ENCODE measurements around the gene EIF4G3.

DNA sequence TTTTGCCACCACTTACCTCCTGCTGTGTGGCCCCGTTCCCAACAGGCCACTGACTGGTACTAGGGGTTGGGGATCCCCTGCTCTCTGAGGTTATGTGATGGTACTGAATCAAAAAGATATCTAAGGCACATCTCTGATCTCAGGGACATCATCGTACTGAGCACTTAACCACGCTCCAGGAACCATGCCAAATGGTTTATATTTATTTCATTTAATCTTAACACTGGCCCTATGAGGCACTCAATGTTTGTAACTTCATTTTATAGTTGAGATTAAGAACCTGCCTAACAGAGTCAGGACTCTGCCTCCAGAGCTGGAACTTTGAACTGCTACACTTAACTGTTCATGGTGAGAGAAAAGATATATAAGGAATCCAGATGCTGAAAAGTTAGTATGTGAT lies 291.6 kb downstream of the EIF4G3 start:
- TF ChIP-seq, protein P1, sequence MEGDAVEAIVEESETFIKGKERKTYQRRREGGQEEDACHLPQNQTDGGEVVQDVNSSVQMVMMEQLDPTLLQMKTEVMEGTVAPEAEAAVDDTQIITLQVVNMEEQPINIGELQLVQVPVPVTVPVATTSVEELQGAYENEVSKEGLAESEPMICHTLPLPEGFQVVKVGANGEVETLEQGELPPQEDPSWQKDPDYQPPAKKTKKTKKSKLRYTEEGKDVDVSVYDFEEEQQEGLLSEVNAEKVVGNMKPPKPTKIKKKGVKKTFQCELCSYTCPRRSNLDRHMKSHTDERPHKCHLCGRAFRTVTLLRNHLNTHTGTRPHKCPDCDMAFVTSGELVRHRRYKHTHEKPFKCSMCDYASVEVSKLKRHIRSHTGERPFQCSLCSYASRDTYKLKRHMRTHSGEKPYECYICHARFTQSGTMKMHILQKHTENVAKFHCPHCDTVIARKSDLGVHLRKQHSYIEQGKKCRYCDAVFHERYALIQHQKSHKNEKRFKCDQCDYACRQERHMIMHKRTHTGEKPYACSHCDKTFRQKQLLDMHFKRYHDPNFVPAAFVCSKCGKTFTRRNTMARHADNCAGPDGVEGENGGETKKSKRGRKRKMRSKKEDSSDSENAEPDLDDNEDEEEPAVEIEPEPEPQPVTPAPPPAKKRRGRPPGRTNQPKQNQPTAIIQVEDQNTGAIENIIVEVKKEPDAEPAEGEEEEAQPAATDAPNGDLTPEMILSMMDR (IDR thresholded peaks at IDR 0.05) = no peak
- no peak for TF ChIP-seq POLR2A (IDR thresholded peaks at IDR 0.05)

Measured in esophagus squamous epithelium (tissue), 4 donors.